MM.1S (cell line): Measurements from ENCODE around the gene ZNRF3.

Experiments used
- EZH2 ChIP-seq: fragments of 300-600 bp; sonication (generic); optimal IDR thresholded peaks from 2 replicates; pipeline ENCODE3; 2017; ENCODE audit warnings: low read depth, mild to moderate bottlenecking, antibody characterized with exemption, low read length, mixed read lengths
- EZH2phosphoT487 ChIP-seq: fragments of 300-600 bp; sonication (generic); IDR thresholded peaks from 2 replicates; pipeline ENCODE4 v1.6.1; 2018; ENCODE audit warnings: antibody characterized with exemption, low read length
- TF ChIP-seq, protein P1 (sequence below): fragments of 300-600 bp; sonication (generic); IDR thresholded peaks from 2 replicates; pipeline ENCODE4 v1.5.1; 2016; ENCODE audit warnings: antibody characterized with exemption, low read length, mixed read lengths

DNA sequence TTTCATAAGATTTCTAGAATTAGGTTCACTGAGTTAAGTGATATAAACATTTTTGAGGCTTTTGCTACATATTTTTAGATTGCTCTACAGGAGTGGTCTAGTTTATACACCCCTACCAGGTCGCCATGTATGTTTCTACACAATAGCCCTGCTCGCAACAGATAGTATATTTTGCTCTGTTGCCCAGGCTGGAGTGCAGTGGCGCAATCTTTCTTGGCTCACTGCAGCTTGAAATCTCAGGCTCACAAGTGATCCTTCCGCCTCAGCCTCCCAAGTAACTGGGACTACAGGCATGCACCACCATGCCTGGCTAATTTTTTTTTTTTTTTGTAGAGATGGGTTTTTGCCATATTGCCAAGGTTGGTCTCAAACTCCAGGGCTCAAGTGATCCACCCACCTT lies 10.4 kb downstream of the ZNRF3 start:
- TF ChIP-seq, protein P1, sequence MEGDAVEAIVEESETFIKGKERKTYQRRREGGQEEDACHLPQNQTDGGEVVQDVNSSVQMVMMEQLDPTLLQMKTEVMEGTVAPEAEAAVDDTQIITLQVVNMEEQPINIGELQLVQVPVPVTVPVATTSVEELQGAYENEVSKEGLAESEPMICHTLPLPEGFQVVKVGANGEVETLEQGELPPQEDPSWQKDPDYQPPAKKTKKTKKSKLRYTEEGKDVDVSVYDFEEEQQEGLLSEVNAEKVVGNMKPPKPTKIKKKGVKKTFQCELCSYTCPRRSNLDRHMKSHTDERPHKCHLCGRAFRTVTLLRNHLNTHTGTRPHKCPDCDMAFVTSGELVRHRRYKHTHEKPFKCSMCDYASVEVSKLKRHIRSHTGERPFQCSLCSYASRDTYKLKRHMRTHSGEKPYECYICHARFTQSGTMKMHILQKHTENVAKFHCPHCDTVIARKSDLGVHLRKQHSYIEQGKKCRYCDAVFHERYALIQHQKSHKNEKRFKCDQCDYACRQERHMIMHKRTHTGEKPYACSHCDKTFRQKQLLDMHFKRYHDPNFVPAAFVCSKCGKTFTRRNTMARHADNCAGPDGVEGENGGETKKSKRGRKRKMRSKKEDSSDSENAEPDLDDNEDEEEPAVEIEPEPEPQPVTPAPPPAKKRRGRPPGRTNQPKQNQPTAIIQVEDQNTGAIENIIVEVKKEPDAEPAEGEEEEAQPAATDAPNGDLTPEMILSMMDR: no peak
- TF ChIP-seq EZH2 (no peak), EZH2phosphoT487 (no peak)
